Measurements from ENCODE around the gene EPHB2.

GRCh38 chr1:22907528-22907927, 196.9 kb downstream of the EPHB2 start:
- TF ChIP-seq CTCF (conservative IDR thresholded peaks at IDR 0.05; ENCODE audit: low read length): no peak
- no peak for TF ChIP-seq EZH2phosphoT487 (IDR thresholded peaks at IDR 0.05; ENCODE audit: borderline replicate concordance)

Measured in Loucy (cell line).